Osteoblast (primary cell): ENCODE data around the gene WDR45B. TPM values are rescaled to one million over a fixed set of nuclear protein-coding genes. Genes with fewer than 3 reads are reported as not detected.

Experiments used
- DNase-seq: peaks from one replicate; pipeline ENCODE4 v3.0.0; 2011; ENCODE audit warnings: low spot score, mixed read lengths; ENCODE audit not compliant: insufficient read length; ENCODE audit errors: missing footprints
- H2AFZ ChIP-seq: 2 replicates; pipeline ENCODE4 v1.6.0; 2011; ENCODE audit warnings: mild to moderate bottlenecking, low read length
- H3K27ac ChIP-seq: 2 replicates; pipeline ENCODE4 v1.5.1; 2011; ENCODE audit warnings: mild to moderate bottlenecking, low read depth, low read length, moderate library complexity
- H3K27me3 ChIP-seq: 2 replicates; pipeline ENCODE4 v1.6.0; 2012; ENCODE audit warnings: mild to moderate bottlenecking, control low read depth, inconsistent platforms, low read length, moderate library complexity; ENCODE audit not compliant: insufficient read depth
- H3K36me3 ChIP-seq: 2 replicates; pipeline ENCODE4 v1.5.1; 2011; ENCODE audit warnings: mild to moderate bottlenecking, low read length, control low read depth, moderate library complexity; ENCODE audit not compliant: insufficient read depth
- H3K4me1 ChIP-seq: 2 replicates; pipeline ENCODE4 v1.5.1; 2011; ENCODE audit warnings: mild to moderate bottlenecking, low read length, control low read depth, moderate library complexity; ENCODE audit not compliant: insufficient read depth
- H3K4me2 ChIP-seq: 2 replicates; pipeline ENCODE4 v1.6.0; 2011; ENCODE audit warnings: mild to moderate bottlenecking, low read length; ENCODE audit not compliant: insufficient read depth
- H3K4me3 ChIP-seq: fragments of 200-600 bp; sonication (generic); 3 replicates; pipeline ENCODE4 v1.5.1; 2012; ENCODE audit warnings: mild to moderate bottlenecking, low read length, inconsistent platforms; ENCODE audit not compliant: insufficient read depth
- H3K79me2 ChIP-seq: 2 replicates; pipeline ENCODE4 v1.6.0; 2012; ENCODE audit warnings: mild to moderate bottlenecking, low read length, control low read depth, inconsistent platforms; ENCODE audit not compliant: insufficient read depth
- H3K9me3 ChIP-seq: 2 replicates; pipeline ENCODE4 v1.5.1; 2011; ENCODE audit warnings: low read depth, low read length, control low read depth
- H4K20me1 ChIP-seq: 2 replicates; pipeline ENCODE4 v1.6.0; 2012; ENCODE audit warnings: mild to moderate bottlenecking, low read length, control low read depth; ENCODE audit not compliant: insufficient read depth
- CTCF ChIP-seq: IDR thresholded peaks from 2 replicates; pipeline ENCODE4 v1.5.1; 2011; ENCODE audit warnings: mild to moderate bottlenecking, low read depth, low read length, moderate library complexity; ENCODE audit errors: extremely low read depth
- total RNA-seq: library from RNA; depleted of rRNA; stranded (reverse); fragments of >200 nt; gene quantifications from 2 replicates; pipeline ENCODE4 v1.2.3, GENCODE V29; 2012

Gene WDR45B
- total RNA-seq, 1 donor: 66.2 TPM

GRCh38 chr17:82619641-82620040 is 28.6 kb downstream of the WDR45B start:
- H3K9me3 ChIP-seq: no peaks in the 10 kb centered on the region
- no peak overlapping the region for H2AFZ ChIP-seq
- DNase-seq: no peak
- H3K4me1 ChIP-seq: peaks cover 6% of the 10 kb centered on the region
- peaks cover 74% of the 10 kb centered on the region for H3K36me3 ChIP-seq
- H3K27ac ChIP-seq: no peak overlapping the region
- TF ChIP-seq CTCF: no peak
- peaks cover 5% of the 10 kb centered on the region for H3K79me2 ChIP-seq
- H3K4me2 ChIP-seq: no peak overlapping the region
- no peak overlapping the region for H3K4me3 ChIP-seq
- peaks cover 2% of the 10 kb centered on the region for H4K20me1 ChIP-seq
- H3K27me3 ChIP-seq: no peaks in the 10 kb centered on the region

GRCh38 chr17:82619211-82619610 is 29.0 kb downstream of the WDR45B start:
- Histone ChIP-seq H3K4me1 (peaks cover 6% of the 10 kb centered on the region), H3K4me2 (no peak overlapping the region), H3K27ac (no peak overlapping the region), H4K20me1 (peaks cover 2% of the 10 kb centered on the region), H3K9me3 (no peaks in the 10 kb centered on the region), H3K36me3 (peaks cover 78% of the 10 kb centered on the region), H3K27me3 (no peaks in the 10 kb centered on the region), H3K79me2 (peaks cover 5% of the 10 kb centered on the region), H2AFZ (no peak overlapping the region), H3K4me3 (no peak overlapping the region)
- TF ChIP-seq CTCF: no peak
- no peak for DNase-seq

- Histone ChIP-seq H3K79me2 (no peaks in the 10 kb centered on the region), H3K4me1 (no peaks in the 10 kb centered on the region), H3K27ac (no peak overlapping the region), H3K4me2 (no peak overlapping the region), H3K36me3 (peaks cover 63% of the 10 kb centered on the region), H3K27me3 (no peaks in the 10 kb centered on the region), H2AFZ (no peak overlapping the region), H4K20me1 (no peaks in the 10 kb centered on the region), H3K9me3 (no peaks in the 10 kb centered on the region), H3K4me3 (no peak overlapping the region)
- TF ChIP-seq CTCF: no peak
- no peak for DNase-seq
Measured at GRCh38 chr17:82616021-82616711, 32.1 kb downstream of the WDR45B start.

GRCh38 chr17:82615084-82616020 is 32.9 kb downstream of the WDR45B start:
- H3K27me3 ChIP-seq: no peaks in the 10 kb centered on the region
- no peak for TF ChIP-seq CTCF
- DNase-seq: no peak
- H3K9me3 ChIP-seq: no peaks in the 10 kb centered on the region
- H3K27ac ChIP-seq: no peak overlapping the region
- peaks cover 59% of the 10 kb centered on the region for H3K36me3 ChIP-seq
- H3K4me1 ChIP-seq: no peaks in the 10 kb centered on the region
- H3K4me3 ChIP-seq: no peak overlapping the region
- H4K20me1 ChIP-seq: no peaks in the 10 kb centered on the region
- no peaks in the 10 kb centered on the region for H3K79me2 ChIP-seq
- H2AFZ ChIP-seq: no peak overlapping the region
- H3K4me2 ChIP-seq: no peak overlapping the region
